ENCODE measurements around the gene ZGLP1.
A peak's percentile ranks its signal among the peaks of the same experiment; 100 is the strongest.
"Not testable (repeated sequence)": the region's sequence is repeated elsewhere in the genome, so short reads cannot be mapped to it uniquely, and the experiment has no call there.

ZGLP1 gene

DNA sequence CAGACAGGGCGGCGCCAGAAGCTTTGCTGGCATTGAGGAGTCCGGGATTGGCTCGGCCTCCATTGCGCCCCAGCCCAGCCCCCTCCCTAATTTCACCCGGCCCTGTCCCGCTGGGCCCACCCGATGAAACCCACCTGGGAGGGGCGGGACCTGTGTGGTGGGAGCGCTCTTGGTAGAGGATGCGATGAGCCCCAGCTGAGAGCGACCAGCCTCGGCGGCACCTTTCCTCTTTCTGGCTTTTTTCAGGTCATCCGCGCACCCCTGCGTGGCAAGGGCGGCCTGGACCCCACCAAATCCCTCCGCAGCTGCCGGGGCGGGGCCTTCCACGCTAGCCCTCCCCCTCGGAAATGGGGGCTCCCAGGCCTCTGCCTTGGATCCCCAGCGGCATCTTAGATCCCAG, at the start of gene ZGLP1:
TSS of gene ZGLP1 (minus strand) at position 393 of the 400 bp plus-strand sequence.
- DNase-seq (ENCODE audit: extremely low read depth in 1 of 2, low read depth in 1 of 2) = no peak

DNA sequence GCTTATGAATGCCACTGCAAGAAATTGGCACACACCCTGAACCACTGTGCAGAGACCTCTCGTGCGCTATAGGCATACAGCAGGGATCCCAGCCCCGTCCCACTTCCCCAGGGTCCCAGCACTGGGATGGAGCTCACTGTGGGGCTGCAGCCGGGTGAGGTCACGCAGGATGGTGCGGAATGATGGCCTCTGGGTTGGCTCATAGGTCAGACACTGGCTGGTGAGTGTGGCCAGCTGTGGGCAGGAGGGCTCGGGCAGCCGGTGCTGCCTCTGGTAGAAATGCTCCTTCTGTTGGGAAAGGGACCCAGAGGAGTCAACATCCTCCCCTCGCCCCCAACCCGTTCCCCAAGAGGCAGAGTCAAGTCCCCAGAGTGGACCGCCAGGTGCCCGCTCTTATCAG, 46.8 kb upstream of the ZGLP1 start:
- DNase-seq (ENCODE audit: extremely low read depth in 1 of 2, low read depth in 1 of 2) = no peak

DNA sequence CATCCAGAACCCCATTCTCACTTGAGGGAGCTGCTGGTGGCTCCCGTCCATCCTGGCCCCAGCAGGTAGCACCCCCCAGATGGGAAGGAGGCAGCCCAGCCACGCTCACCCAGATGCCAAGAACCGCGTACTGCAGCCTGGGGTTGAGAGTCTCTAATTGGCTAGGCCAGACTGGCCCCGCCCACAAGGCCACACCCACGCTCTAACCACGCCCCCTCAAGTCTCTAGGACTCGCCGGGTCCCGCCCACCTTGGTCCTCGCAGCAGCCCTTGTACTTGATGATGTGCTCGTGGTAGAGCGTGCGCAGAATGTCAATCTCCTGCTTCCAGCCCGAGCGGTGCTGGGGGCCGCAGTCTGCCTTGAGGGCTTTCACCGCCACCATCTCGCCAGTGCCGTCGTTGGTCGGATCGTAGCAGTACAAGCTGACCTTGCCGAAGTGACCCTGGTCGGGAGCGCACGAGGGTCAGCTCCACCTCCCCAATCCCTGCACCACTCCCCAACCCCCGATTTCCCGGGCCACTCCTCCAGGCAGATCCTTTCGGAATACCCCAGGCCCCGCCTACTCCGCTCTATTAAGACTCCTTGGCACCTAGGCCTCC, 44.3 kb upstream of the ZGLP1 start:
- peak in 1 of 2 donors; percentile 54 for DNase-seq (ENCODE audit: extremely low read depth in 1 of 2, low read depth in 1 of 2)

DNA sequence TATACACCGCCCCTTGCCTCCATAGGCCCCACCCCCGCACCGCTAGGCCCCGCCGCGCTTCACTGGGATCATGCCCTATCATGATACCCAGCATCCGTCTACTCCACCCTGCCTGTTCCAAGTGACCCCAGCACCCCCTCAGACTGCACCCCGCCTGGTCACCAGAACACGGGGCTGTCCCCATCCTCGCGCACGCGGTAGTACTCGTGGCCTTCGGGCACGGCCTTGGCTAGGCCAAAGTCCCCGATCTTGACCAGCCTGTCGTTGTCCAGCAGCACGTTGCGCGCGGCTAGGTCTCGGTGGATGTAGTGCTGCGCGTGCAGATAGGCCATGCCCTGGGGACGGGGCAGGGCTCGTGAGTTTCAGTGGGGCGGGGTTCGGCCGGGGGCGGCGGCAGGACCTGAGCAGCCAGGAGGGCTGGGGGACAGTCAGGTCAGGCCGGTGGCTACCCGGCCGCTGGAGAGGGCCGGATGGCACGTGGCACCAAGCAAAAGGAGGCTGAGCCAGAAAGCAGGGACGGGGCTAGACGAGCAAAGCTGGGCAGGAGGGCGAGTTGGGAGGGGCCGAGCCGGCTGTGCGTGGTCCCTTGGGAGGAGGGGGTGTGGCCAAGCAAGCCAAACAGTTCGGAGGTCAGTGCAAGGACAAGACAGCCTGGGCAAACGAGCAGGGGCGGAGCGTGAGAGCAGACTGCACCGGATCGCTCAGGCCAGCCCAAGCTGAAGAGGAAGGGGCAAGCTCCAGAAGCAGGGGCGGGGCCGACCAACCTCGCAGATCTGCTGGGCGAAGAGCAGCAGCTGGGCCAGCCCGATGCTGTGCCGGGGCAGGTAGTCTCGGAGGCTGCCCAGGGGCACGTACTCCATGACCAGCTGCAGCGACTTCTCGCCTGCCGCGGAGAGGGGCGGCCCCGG, 43.4 kb upstream of the ZGLP1 start:
- DNase-seq (ENCODE audit: extremely low read depth in 1 of 2, low read depth in 1 of 2) = no peak

DNA sequence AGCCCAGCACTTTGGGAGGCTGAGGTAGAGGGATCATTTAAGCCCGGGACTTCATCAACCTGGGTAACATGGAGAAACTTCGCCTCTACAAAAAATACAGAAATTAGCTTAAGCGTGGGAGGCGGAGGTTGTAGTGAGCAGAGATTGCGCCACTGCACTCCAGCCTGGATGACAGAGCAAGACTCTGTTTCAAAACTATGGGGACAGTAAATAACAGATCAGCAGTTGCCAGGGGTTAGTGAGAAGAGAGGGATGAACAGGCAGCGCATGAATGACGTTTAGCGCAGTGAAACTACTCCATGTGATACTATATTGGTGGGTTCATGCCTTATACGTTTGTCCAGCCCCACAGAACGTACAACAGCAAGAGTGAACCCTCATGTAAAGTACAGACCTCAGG, 36.9 kb upstream of the ZGLP1 start:
- DNase-seq (ENCODE audit: extremely low read depth in 1 of 2, low read depth in 1 of 2) = no peak

DNA sequence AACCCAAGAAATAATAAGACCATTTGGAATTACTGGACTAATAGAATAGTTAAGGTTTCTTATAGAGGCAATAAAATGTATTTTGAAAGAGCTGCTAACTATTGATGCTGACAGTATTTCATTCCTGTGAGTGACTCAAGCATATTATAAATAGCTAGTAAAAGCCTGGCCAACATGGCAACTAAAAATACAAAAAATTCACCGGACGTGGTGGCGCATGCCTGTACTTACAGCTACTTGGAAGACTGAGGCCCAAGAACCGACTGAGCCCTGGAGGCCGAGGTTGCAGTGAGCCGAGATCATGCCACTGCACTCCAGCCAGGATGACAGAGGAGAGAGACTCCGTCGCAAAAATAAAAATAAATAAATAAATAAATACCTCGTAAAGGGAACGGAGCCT, 35.2 kb upstream of the ZGLP1 start:
- DNase-seq (ENCODE audit: extremely low read depth in 1 of 2, low read depth in 1 of 2) = no peak

DNA sequence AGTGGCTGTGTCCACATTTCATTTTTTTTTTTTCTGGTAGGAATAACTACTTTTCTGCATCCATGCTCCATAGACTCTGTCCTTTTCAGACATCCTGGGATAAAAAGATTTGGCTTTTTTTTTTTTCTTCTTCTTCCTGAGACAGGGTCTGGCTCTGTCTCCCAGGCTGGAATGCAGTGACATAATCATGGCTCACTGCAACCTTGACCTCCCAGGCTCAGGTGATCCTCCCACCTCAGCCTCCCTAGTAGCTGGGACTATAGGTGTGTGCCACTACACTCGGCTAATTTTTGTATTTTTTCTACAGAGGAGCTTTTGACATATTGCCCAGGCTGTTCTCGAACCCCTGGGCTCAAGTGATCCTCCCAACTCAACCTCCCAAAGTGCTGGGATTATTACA, 33.9 kb upstream of the ZGLP1 start:
- DNase-seq (ENCODE audit: extremely low read depth in 1 of 2, low read depth in 1 of 2) = no peak

DNA sequence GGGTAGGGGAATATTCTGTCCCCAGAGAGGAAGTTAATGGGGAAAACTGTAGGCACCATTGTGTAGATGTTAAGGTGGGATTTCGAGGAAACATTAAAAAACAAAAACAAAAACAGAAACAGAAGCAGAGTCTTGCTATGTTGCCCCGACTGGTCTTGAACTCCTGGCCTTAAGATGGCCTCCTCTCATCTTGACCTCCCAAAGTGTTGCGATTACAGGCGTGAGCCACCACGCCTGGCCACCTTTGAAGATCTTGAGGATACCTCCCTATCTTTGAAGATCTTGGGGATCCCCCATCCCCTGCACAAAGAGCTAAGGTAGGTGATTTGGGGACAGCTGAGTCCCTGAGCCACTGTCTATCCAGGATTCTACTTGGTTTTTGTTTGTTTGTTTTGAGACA, 30.4 kb upstream of the ZGLP1 start:
- no peak for DNase-seq (ENCODE audit: extremely low read depth in 1 of 2, low read depth in 1 of 2)

DNA sequence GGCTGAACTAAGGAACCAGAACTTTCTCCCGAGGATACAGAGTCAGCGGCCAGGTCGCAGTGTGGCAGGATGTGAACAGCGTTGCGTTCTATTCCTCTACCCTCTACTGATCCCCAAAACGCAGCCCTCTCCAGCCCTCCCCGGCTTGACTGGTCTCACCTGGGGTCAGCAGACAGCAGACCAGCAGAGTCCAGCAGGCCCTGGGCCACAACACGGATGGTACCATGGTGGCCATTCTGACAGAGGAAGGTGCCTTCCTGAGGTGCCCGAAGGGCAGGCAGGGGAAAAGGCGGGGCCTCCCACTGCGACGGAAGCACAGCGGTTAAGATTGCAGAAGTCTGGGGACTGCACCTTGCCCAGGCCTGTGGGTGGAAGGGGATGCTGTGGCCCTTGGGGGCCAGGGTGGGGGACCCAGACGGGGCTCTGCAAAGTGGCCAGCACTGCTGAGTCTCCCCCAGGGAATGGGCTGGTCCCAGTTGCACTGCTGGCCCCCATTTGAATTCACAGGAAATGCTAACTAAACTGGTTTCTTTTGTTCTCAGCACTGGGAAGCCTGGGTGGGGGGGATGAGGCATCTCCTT, 29.9 kb upstream of the ZGLP1 start, which contains the start of gene ICAM3:
TSS of gene ICAM3 (minus strand) at position 245 of the 581 bp plus-strand sequence. CDS start at position 235, 10 bp downstream.
- DNase-seq (ENCODE audit: extremely low read depth in 1 of 2, low read depth in 1 of 2) = peak; percentile 49 to 66

DNA sequence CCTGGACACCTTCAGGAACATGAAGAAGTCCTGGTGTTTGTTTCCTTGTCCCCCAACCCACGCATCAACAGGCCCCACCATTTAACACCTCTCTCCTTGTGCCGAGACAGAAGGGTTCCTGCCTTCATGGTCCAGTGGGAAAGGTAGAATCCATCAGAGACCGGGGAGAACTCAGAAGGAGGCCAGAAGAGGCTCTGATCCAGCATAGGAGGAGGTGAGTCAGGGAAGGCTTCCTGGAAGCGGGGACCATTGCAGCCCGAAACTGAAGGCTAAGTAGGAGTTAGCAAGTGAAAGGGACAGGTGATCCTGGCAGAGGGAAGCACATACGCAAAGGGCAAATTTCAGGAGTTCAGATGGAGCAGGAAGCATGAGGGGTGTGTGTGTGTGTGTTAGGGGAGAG, 29.3 kb upstream of the ZGLP1 start:
- no peak for DNase-seq (ENCODE audit: extremely low read depth in 1 of 2, low read depth in 1 of 2)

DNA sequence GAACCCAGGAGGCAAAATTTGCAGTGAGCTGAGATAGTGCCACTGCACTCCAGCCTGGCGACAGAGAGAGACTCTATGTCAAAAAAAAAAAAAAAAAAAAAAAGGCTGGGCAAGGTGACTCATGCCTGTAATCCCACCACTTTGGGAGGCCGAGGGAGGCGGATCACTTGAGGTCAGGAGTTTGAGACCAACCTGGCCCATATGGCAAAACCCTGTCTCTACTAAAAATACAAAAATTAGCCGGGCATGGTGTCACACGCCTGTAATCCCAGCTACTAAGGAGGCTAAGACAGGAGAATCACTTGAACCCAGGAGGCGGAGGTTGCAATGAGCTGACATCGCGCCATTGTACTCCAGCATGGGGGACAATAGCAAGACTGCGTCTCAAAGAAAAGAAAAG, 27.1 kb upstream of the ZGLP1 start:
- DNase-seq (ENCODE audit: extremely low read depth in 1 of 2, low read depth in 1 of 2) = not testable (repeated sequence)

DNA sequence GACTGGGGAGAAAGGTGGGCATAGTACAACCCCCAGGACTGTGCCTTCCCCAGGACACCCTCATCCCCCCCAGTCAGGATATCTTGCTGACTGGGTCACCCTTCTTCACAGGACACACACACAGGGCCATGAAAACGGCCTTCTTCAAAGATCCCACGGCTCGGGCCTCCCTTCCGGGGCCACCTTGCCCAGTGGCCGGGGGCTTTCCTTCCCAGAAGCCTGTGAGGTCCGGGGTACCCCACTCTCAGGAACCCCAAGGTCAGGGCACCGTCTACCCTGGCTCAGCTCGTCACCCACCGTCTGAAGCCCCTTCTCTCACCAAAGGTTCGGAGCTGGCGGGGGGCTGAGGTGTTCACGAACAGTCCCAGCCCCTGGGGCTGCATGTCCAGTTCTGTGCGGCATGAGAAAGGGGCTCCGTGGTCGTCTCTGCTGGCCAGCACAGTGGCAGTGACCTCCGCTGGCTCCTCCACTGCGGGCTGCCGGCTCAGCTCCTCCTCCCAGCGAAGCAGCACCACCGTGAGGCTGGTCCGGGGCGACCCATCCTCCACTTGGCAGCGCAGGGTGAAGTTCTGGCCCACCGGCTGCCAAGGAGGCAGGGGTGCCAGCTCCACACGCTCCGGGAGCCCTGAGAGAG, 25.9 kb upstream of the ZGLP1 start:
- no peak for DNase-seq (ENCODE audit: extremely low read depth in 1 of 2, low read depth in 1 of 2)

DNA sequence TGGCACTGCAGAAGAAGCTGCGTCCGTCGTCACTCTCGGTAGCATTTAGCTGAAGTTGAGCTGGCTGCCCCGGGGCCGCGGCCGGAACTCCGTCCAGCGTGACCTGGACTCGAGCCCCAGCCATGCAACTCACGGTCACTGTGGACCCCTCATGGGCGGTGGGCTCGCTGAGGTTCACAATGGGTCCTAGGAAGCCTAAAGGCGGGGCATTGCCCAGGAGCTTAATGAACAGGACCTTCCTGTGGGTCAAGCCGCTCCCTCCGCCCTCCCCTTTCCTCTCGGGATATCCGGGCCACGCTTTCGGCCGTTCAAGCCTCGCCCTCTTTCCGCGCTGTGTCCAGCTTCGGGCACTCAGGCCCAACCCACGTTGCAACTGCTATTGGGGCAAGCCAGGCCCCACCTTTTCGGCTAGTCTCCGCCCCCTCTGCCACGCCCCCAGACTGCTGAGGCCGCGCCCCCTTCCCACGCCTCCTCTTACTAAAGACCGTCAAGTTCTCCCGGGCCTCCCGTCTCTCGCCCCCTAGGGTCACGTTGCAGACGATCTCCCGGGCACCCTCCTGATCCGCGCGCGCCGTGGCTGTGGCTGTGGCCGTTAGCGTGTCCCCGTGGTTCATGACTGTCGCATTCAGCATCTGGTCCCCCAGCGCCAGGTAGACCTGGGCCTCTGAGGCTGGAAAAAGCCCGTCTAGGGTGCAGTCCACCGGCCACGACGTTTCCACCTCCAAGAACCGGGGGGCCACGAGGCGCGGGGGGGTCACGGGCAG, 25.2 kb upstream of the ZGLP1 start:
- DNase-seq (ENCODE audit: extremely low read depth in 1 of 2, low read depth in 1 of 2) = peak in 1 of 2 donors; percentile 38

DNA sequence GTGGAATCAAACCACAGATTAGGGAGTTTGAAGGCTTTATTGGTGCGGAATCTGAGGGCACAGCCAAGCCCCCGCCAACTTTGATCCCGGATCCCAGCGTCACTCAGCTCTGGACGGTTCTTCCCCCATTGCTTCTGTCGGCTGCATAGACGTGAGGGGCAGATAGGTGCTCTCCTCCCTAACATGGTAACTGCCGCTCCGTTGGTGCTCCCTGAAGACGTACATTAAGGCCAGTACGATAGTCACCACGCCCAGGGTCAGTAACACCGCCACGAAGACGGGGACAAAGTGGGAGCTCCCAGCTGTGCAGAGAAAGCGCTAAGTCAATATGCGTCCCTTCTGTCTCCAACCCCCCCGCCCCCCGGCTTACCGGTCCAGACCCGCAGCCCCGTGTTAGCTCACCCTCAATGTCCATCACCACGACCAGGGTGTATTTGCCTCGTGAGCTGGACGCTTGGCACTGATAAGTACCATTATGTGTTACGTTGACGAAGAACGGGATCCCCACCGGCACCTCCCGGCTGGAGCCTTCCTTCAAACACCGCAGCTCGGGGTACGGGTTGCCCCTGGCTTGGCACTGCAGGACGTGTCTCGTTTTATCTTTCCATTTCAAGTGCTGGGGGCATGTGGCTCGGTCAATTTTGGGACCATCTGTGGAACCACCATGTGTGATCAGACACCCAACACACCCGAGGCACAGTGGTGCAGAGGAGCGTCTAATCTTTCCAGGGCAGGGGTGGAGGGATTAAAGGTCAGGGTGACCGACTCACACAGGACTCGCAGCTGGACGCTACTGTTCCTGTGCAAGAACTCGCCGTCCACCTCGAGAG, 24.4 kb upstream of the ZGLP1 start:
- DNase-seq (ENCODE audit: extremely low read depth in 1 of 2, low read depth in 1 of 2) = no peak

DNA sequence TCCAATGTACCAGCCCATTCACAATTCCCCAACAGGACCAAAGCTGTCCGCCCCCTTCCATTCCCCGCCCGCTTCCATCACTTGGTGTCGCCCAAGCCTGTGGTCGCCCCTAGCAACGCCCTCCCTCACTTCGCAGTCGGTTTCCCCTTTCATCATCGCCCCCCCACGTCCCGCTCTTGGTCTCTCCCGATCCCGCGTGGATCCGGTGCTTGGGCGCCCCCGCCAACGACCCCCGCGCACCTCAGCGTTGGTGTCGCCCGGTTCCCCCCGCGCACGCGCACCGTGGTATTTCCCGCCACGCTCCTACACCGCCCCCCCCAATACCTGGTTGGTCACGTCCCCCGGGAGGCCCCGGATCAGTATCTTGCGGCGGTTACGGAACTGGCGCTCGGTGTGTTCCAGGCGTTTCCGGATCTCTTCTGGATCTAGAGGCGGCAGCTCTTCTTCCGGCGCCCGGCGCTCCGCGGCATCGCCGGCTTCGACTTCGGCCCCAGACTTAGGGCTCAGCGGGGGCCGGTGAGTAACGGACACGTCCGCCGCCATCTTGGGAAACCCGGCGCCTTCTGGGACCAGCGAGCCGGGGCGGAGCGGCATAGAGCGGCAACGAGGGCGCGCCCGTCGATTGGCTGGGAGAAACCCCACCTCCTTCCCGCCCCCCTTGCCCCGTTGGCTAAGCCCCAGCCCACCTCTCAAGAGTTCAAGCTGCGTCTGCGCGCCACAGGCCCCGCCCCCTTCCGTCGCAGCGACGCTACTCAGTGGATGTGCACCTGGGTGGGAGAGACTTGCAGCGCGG, 23.5 kb upstream of the ZGLP1 start, which contains the start of gene RAVER1:
TSS of gene RAVER1 (minus strand) at position 565 of the 793 bp plus-strand sequence. CDS start at position 543, 22 bp downstream.
- DNase-seq (ENCODE audit: extremely low read depth in 1 of 2, low read depth in 1 of 2) = peak; percentile 97 to 98

DNA sequence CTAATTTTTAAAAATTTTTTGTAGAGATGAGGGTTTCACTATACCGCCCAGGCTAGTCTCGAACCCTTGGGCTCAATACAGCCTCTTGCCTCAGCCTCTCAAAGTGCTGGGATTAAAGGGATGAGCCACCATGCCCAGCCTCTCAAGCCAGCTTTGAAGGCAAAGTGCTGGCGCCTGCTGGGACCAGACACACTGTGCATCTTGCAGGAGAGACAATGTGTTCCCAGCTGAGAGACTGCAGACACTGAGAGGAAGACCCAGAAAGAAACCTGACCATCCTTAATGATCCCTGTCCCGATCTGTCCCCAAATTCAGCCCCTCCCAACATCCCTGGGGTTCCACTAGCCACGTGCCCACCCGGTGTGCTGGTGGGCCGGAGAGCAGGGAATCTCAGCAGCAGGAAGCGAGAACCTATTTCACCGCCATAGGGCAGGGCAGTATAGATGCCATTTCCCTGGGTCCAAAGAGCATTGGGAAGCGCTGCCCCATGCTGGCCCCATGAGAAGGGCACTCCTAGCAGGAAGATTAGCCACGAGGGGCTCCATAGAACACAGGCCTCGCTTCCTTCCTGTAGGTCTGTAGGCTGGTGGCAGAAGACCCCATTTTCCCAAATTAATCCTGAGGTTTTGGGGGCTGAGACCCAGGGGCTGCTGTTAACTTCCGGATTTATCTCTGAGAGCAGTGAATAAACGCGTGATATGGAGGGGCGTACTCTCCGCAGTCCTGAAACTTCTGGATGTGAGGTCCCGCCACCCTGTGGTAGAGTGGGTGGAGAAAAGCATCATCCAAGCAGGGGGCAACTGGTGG, 22.7 kb upstream of the ZGLP1 start:
- DNase-seq (ENCODE audit: extremely low read depth in 1 of 2, low read depth in 1 of 2) = no peak

DNA sequence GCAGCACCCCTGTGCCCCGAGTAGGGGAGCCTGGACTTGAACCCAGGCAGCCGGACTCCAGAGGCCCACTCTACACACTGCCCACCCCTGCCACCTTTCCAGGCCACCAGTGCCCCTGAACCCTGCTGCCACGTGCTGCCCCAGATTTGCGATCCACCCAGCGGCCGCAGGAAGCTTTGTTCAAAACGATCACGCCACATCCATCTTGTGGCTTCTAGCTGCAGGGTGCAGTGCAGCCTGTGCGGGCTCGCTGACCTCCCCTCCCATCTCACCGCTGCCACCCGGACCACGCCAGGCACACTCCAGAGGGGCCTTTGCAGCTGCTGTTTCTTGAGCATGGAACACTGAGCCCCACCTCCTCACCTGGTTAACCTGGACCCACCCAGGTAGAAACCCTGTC, 19.9 kb upstream of the ZGLP1 start:
- DNase-seq (ENCODE audit: extremely low read depth in 1 of 2, low read depth in 1 of 2) = no peak

All from stimulated activated CD8-positive, alpha-beta memory T cell treated with anti-CD3 and anti-CD28 coated beads, Interleukin-7, amount 100 ng/mL, for 48 hours (primary cell).